ENCODE results near the gene FKBP15. TPM values are rescaled to one million over a fixed set of nuclear protein-coding genes. Genes with fewer than 3 reads are reported as not detected.
"Not testable (repeated sequence)": the region's sequence is repeated elsewhere in the genome, so short reads cannot be mapped to it uniquely, and the experiment has no call there.

Gene FKBP15
- total RNA-seq, 1 donor from 2014 or later = 30.2 TPM

DNA sequence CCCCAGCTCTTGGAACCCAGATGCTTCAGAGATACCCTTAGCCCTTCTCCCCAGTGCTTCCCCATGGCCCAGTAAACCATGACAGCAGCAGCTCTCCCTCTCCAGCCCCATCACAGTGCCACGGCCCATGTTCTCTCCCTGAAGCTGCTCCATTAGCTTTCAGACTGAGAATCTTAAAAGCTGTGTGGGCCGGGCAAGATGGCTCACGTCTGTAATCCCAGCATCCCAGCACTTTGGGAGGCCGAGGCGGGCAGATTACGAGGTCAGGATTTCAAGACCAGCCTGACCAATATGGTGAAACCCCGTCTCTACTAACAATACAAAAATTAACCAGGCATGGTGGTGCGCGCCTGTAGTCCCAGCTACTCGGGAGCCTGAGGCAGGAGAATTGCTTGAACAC lies 71.5 kb downstream of the FKBP15 start:
- DNase-seq (ENCODE audit: low read depth) = not testable (repeated sequence)

DNA sequence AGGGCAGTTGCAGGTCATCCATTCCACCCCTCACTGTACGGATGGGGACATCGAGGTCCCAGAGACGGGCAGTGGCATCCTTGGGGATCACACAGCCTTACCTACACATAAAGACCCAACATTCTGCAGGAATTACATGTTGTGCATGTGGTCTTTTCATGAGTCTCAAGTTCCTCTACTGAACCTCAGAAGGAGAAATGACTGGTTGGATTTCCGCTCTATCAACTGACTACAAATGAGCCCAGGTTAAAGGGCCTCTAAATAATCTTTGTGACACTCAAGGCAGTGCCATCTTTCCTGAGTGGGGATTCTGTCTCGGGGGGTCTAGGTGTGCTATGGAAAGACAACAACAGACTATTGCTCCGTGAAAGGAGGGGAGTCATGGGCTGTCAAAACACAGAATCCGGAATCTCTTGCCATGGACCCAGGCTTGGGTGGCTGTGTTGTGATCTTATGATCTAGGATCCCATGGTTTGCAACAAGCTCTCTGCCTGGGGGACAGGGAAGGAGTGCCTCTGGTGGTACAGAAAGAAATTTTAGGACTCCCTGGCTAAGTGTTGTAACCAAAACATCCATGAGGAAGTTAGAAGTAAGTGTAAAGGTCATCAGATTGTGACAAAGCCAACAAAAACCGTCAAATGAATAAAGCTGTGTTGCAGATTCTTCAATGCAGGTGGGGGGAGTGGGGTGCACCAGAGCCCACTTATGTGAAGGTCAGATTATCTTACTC lies 72.1 kb downstream of the FKBP15 start:
- DNase-seq (ENCODE audit: low read depth) = no peak

DNA sequence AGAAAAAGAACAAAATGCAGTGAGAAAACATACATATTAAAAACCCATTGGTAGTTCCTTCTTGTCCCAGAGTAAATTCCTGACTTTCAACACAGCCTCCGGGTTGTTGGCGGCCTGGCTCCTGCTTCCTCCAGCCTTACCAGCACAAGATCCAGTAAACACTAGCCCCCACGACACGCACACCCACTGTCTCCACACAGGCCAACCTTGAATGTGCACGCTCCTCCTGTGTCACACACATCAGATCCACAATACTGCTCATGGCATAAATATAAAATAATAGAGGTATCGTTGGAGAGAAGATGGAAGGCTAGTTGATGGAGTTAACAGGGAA lies 72.7 kb downstream of the FKBP15 start:
- DNase-seq (ENCODE audit: low read depth) = no peak

DNA sequence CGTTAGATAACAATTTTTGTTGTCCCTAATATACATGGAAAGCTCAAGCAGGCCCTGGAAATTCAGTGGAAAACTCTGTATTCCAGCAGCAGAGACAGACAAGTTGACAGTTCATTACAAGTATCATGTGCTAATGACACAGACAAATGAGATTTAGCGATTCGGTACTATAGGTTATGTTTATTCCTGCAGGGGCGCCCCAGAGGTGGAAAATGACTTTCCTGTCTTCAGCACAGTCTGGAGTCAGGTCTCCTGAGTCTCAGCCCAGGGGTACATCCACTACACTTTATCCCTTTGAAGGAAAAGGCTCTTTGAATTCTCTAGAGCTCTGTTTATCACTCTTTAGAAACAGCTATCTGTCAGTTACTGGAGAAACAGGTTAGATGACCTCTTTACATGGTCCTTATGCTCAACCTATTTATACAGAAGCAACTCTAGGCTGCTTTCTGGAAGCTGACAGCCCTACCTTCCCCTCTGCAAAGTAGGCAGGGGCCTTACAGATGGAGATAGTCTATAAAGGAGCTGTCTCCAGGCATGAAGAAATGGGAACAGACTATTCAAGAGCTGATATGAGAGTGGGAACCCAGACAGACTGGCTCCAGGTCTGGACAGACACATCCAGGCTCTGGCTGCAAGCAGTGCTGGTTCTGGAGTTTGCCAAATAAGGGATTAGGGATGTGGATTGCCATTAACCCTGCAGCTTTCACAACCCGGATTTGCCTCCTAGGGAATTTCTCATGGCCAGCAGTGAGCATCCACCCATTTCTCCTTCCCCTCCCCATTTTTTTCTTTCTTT lies 77.4 kb downstream of the FKBP15 start:
- DNase-seq (ENCODE audit: low read depth) = no peak

DNA sequence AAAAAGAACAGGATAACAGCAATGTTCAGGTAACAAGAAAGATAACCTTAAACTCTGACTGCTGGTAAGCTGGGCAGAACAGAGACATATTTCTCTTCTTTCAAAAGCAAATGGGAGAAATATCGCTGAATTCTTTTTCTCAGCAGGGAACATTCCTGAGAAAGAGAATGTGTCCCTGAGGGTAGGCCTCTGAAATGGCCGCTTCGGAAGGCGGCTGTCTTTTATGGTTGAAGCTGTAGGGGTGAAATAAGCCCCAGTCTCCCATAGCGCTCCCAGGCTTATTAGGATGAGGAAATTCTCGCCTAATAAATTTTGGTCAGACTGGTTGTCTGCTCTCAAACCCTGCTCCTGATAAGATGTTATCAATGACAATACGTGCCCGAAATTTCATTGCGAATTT lies 80.2 kb downstream of the FKBP15 start:
- DNase-seq (ENCODE audit: low read depth) = not testable (repeated sequence)

DNA sequence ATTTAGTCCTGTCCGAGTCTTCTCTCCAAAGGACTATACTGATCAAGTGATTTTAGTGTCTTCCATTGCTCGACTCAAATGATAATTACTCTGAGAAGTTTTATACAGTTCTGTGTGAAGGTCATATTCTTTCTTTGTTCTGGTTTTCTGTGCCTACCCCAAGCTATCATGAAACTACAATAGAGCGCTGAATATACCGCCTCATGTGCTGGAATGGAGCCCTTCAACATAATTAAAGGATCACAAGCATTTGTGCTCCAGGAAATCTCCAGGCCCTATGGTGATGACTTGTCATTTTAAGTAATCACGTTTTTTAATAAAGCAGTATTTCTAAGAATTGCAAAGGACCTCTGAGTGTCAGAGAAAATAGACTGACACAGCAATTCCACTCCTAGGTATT lies 81.1 kb downstream of the FKBP15 start:
- no peak for DNase-seq (ENCODE audit: low read depth)

DNA sequence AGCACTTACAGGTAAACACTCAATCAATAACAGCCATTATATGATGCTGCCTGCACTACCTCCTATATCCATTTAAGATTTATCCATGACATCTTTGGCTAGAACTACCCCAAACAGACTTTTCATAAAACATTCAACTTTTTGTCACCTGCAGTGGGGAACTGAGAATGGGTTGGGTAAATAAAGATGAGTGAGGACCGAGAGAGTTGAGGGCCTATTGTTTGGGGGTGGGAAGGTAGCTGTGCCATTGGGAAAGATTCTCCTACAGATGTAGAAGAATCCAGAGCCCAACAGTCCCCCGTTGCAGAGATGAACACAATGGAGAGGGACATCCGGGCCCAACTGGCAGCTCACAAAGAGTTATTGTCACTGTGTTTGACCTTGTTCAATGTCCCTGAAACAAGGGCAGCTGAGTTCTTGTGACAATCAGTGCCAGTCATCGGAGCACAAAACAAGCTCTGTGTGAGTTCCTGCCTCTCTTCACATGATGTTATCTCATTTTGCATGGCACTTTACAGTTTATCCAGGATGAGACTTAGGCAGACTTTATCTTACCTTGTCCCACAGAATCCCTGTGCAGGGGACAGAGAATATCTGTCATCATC lies 81.8 kb downstream of the FKBP15 start:
- DNase-seq (ENCODE audit: low read depth) = no peak

DNA sequence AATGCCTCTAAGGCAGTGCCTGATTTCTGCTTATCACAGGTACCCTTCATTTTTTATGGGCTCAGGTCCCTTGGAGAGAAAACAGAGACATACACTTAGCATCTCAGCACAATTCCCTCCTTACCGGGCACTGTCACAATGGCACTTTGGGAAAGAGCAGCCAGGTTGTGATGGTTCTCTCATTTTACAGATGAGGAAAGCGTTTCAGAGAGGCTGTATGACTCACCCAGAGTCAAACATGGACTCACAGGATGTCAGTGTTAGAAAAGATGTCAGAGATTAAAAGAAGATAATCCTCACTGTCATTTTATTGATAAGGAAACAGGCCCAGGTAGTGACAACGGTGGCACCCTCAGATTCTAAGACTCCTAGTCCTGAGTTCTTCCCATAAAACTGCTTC lies 82.3 kb downstream of the FKBP15 start:
- no peak for DNase-seq (ENCODE audit: low read depth)

DNA sequence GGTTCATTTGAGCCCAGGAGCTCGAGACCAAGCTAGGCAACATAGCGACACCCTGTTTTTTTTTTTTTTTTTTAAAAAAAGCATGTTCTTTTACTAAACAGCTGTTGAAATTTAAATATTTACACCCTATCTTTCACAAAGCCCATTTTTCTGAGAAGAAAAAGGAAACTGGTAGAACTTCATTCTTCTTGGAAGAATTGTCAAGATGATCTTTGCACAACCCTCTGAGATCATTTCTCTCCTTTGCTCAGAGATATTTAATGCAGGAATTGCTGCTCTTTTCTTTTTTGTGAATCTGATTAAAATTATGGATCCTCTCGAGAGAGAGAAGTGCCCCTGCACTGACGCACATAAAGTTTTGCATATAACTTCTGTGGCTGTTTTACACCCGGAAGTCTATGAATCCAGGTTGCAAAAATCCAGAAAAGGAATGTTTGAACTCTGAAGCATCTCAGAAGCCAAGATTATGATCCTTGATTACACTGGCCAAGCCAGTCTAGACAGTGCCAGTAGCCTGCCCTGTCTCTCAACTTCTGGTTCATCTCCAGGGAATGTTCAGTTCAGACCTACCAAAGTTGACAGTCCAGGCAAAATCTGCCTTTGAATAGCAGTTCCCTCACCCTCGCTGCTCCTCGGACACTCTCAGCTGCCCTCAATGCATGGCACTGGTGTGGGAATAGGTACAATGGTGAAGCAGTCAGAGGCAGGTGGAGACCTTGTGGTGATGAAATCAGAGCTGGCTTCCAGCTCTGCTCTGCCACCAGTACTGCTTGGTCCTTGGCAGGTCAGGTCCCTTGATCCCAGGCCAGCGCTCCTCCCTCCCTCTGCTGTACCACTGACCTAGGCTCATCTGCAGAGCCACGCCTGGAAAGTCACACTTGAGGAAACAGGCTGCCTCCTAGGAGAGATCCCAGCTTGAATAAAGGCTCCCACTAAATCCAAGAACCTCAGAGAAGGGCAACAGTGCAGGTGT lies 83.6 kb downstream of the FKBP15 start:
- DNase-seq (ENCODE audit: low read depth) = no peak

DNA sequence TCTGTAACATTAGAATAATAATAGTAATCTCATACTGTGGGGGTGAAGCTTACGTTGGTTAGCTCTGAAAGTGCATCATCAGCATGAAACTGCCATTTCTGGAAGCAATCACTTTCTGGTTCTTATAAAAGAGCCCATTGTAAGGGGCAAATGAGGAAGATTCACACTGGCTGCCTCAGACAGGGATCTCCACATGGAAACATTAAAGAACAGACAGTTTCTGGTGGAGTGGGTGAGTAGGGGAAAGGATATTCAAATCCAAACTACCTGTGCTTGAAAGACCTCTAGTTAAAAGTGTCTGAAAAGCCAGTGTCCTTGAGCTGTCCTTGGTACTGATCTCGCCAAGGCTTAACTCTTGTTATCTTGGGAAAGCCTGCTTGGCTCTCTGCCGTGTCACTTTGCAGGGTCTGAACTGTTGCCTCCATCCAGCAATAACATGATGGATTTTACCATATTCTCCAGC lies 89.4 kb downstream of the FKBP15 start:
- peak; percentile 34 for DNase-seq (ENCODE audit: low read depth)

DNA sequence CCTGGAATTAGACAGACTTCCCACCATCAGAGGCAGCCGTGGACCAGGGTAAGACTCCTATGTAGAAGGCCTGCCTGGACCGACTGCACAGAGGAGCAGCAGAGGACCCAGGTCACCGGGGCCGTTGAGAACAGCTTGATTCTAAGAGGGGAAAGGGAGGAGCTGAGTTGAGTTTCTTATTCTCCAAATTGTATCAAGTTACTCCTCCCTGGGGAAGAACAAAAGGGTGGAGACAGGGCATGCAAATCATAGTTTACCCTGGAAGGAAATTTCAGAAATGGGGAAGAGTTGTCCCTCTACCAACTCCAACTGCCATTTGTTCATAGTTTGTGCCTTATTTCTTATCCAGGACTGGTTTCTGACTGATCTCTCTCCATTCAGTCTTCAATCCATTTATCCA lies 91.2 kb downstream of the FKBP15 start:
- no peak for DNase-seq (ENCODE audit: low read depth)

DNA sequence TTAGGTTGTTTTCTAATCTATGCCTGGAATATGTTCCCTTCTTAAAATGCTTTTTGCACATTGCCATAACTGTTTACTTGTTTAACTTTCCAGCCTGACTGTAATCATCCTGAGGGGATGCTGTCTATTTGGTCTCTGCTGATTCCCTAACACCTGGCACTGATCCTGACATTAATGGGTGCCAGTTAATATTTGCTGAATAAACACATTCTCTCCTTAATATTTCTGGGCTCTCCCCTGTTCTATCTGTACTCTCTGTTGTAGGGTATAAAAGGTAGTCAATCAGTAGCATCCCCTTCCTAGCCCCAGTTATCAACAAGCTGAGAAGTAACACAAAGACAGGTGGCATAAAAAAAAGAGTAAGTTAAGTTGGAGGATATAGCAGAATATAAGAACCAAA lies 91.6 kb downstream of the FKBP15 start:
- DNase-seq (ENCODE audit: low read depth) = no peak

DNA sequence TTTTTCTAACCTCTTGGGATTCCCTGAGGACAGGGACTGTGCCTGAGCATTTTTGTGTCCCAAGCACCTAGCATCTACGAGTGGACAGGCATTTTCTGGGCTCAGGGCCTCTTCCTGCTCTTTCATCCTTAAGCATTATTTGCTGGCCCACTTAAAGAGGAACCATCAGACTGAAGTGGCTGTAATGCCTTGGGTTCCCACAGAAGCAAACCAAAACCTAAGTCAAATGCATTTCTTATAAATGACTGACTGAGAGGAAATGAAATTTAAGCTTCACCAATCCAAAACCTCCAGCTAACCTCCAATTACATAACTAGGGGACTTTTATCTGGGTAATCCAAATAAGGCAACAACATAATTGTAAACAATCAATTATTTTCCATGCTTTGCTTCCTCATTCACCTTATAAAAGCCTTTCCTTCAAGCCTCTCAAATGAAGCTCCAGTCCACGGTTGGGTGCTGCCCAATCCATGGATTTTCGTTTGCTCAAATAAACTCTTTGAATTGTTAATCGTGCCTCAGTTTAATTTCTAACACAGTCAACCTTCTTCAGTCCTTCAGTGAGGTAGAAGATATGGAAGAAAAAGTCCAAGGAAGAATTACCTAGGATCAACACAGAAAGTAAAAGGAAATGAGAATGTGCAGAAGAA lies 95.6 kb downstream of the FKBP15 start:
- DNase-seq (ENCODE audit: low read depth) = no peak

DNA sequence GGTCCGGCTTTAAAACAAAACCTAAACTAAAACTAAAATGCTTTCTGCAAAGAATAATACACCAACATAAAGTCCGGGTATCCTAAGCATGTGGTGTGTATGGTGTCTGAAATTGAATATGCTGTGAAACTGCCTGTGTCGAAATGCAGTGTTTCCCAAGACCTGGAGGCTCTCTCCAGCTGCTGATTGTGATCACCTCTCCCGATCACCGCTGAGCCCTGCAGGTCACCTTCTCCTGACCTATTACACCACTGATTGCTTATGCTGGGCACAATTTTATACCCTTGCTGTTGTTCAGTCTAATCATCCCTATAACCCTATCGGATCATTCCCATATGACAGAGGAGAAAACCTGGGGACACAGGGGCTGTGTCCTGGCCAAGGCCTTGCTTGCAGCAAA lies 102.2 kb downstream of the FKBP15 start:
- not testable (repeated sequence) for DNase-seq (ENCODE audit: low read depth)

Other genes starting within 250 kb of the FKBP15 start
- 2.8 and 6.8 TPM in 2 replicates for gene ZNF883, start 209.1 kb downstream of the FKBP15 start, total RNA-seq
- 1.6 and 5.2 TPM in 2 replicates for gene ZFP37, start 164.6 kb downstream of the FKBP15 start, total RNA-seq
- 14.8 and 40.8 TPM in 2 replicates for gene SLC31A2, start 70.3 kb downstream of the FKBP15 start, total RNA-seq
- gene SLC31A1, start 267 bp upstream of the FKBP15 start, total RNA-seq = 28.7 and 32.4 TPM in 2 replicates
- 43.4 and 51.7 TPM in 2 replicates for gene CDC26, start 54.3 kb upstream of the FKBP15 start, total RNA-seq
- 31.1 and 36.6 TPM in 2 replicates for gene PRPF4, start 54.4 kb upstream of the FKBP15 start, total RNA-seq
- gene RNF183, start 82.1 kb upstream of the FKBP15 start, total RNA-seq = 0.80 and 1.2 TPM in 2 replicates
- gene WDR31, start 119.0 kb upstream of the FKBP15 start, total RNA-seq = 1.9 and 9.3 TPM in 2 replicates
- gene BSPRY, start 128.3 kb upstream of the FKBP15 start, total RNA-seq = 0.45 and 22.4 TPM in 2 replicates
- gene HDHD3, start 155.7 kb upstream of the FKBP15 start, total RNA-seq = 23.8 and 24.1 TPM in 2 replicates
- gene ALAD, start 180.0 kb upstream of the FKBP15 start, total RNA-seq = 6.3 and 34.0 TPM in 2 replicates
- 36.1 and 53.0 TPM in 2 replicates for gene POLE3, start 189.4 kb upstream of the FKBP15 start, total RNA-seq
- gene C9orf43, start 189.5 kb upstream of the FKBP15 start, total RNA-seq = 0.35 and 0.45 TPM in 2 replicates
- gene RGS3, start 242.4 kb upstream of the FKBP15 start, total RNA-seq = 56.1 and 76.2 TPM in 2 replicates